Naive thymus-derived CD4-positive, alpha-beta T cell (primary cell): Measurements from ENCODE around the gene RAD51B. TPM values are rescaled to one million over a fixed set of nuclear protein-coding genes. Genes with fewer than 3 reads are reported as not detected.

Experiments used
- ATAC-seq: fragments of 150-1000 bp; cut with Tn5 transposase; 2 replicates; pipeline ENCODE4 v1.10.0; 2021; ENCODE audit warnings: mild to moderate bottlenecking, moderate library complexity
- CTCF ChIA-PET: fragments of 350-600 bp; sonication (Branson Sonifier 250); formaldehyde crosslinking; loops from one replicate; lab custom pipeline; 2021; ENCODE audit warnings: antibody characterized with exemption; lab: Charles Lee
- POLR2A ChIA-PET: fragments of 350-600 bp; sonication (Branson Sonifier 250); formaldehyde crosslinking; loops from one replicate; lab custom pipeline; 2021; ENCODE audit warnings: antibody characterized with exemption, inconsistent platforms; lab: Charles Lee
- DNase-seq, 9 donors: peaks; one replicate each; pipeline versions ENCODE4 v3.0.0 to v3.0.0-alpha.2; 2020 to 2022; ENCODE audit warnings: mixed read lengths in 1 of 9
- H3K27ac ChIP-seq: one replicate; pipeline ENCODE4 v1.7.0; 2013; ENCODE audit warnings: mild to moderate bottlenecking, low read depth, low read length, moderate library complexity
- H3K27me3 ChIP-seq, 2 donors: one replicate each; pipeline ENCODE4 v1.7.0; 2013; ENCODE audit warnings: low read length in 2 of 2, mild to moderate bottlenecking in 2 of 2, moderate library complexity in 2 of 2; ENCODE audit not compliant: control insufficient read depth in 2 of 2, insufficient read depth in 2 of 2
- H3K36me3 ChIP-seq, 3 experiments: 1 replicate in 2 of 3; 2 replicates in 1 of 3; pipeline ENCODE4 v1.7.0; 2013; ENCODE audit warnings: low read length in 3 of 3, mild to moderate bottlenecking in 3 of 3, moderate library complexity in 1 of 3; ENCODE audit not compliant: insufficient read depth in 3 of 3, control insufficient read depth in 2 of 3
- H3K4me1 ChIP-seq, 2 donors: one replicate each; pipeline ENCODE4 v1.7.0; 2013; ENCODE audit warnings: low read length in 2 of 2, mild to moderate bottlenecking in 2 of 2, moderate library complexity in 1 of 2; ENCODE audit not compliant: control insufficient read depth in 2 of 2, insufficient read depth in 2 of 2
- H3K4me3 ChIP-seq: 2 replicates; pipeline ENCODE4 v1.7.0; 2013; ENCODE audit warnings: mild to moderate bottlenecking, low read length
- H3K9me3 ChIP-seq, 3 experiments: 1 replicate in 2 of 3; 2 replicates in 1 of 3; pipeline ENCODE4 v1.7.0; 2013; ENCODE audit warnings: low read length in 3 of 3; ENCODE audit not compliant: control insufficient read depth in 2 of 3
- H3K27ac Mint-ChIP-seq, 9 donors: one replicate each; pipeline ENCODE4 v1.8.0; 2020 to 2022; ENCODE audit warnings: mixed read lengths in 9 of 9, mild to moderate bottlenecking in 8 of 9, moderate library complexity in 5 of 9, inconsistent platforms in 2 of 9
- H3K27me3 Mint-ChIP-seq, 5 donors: one replicate each; pipeline ENCODE4 v1.8.0; 2021 to 2022; ENCODE audit warnings: mixed read lengths in 5 of 5, mild to moderate bottlenecking in 1 of 5
- H3K36me3 Mint-ChIP-seq, 5 donors: one replicate each; pipeline ENCODE4 v1.8.0; 2020 to 2022; ENCODE audit warnings: mixed read lengths in 5 of 5, mild to moderate bottlenecking in 3 of 5, inconsistent platforms in 1 of 5
- H3K4me1 Mint-ChIP-seq, 7 donors: one replicate each; pipeline ENCODE4 v1.8.0; 2020 to 2022; ENCODE audit warnings: mixed read lengths in 7 of 7, mild to moderate bottlenecking in 3 of 7, inconsistent platforms in 1 of 7
- H3K4me3 Mint-ChIP-seq, 10 donors: one replicate each; pipeline ENCODE4 v1.8.0; 2020 to 2022; ENCODE audit warnings: mild to moderate bottlenecking in 10 of 10, mixed read lengths in 10 of 10, moderate library complexity in 6 of 10, inconsistent platforms in 2 of 10
- H3K9me3 Mint-ChIP-seq, 11 donors: one replicate each; pipeline ENCODE4 v1.8.0; 2020 to 2022; ENCODE audit warnings: mixed read lengths in 11 of 11, mild to moderate bottlenecking in 4 of 11, inconsistent platforms in 1 of 11, moderate library complexity in 1 of 11
- intact Hi-C, 2 donors: fragments of 100-400 bp; cut with micrococcal nuclease; formaldehyde crosslinking; loops; one replicate each; pipeline ENCODE4 v1.15.1; 2023
- polyA plus RNA-seq, 2 donors: library from polyadenylated mRNA; unstranded; fragments of 300-500 nt; fragmentation: Illumina TruSeq; gene quantifications; one replicate each; pipeline ENCODE4 v1.2.3, GENCODE V29; 2021
- total RNA-seq, 6 experiments: library from RNA in 5 of 6; stranded (reverse) in 5 of 6; gene quantifications; 1 replicate in 5 of 6; 2 replicates in 1 of 6; pipeline ENCODE4 v1.2.3 and lab custom pipeline; 2021 to 2026

RAD51B gene
- total and polyA plus RNA-seq, 7 experiments from 2014 or later, result 15.0 to 42.2 (median 28.8) TPM

- ATAC-seq, result no peak
- Mint-ChIP-seq H3K36me3 (peaks cover 0 to 9% (median 0%) of the 10 kb centered on the region in 5 donors), H3K4me1 (peaks cover 11 to 65% (median 47%) of the 10 kb centered on the region in 7 donors), H3K9me3 (no peaks in the 10 kb centered on the region), H3K27ac (no peak overlapping the region), H3K4me3 (no peak overlapping the region), H3K27me3 (no peaks in the 10 kb centered on the region)
- ChIA-PET POLR2A (interaction anchor here (0.6 kb wide), 1 partner anchor 36 kb away, joined by 3 read pairs; no protein-coding TSS in a partner anchor), CTCF (no interaction called here)
- H3K9me3 ChIP-seq, result no peaks in the 10 kb centered on the region
- peaks cover 0 to 22% of the 10 kb centered on the region in 2 donors for H3K4me1 ChIP-seq
- H3K27ac ChIP-seq, result no peak overlapping the region
- intact Hi-C loops, result no loop called here
- H3K4me3 ChIP-seq, result no peak overlapping the region
- no peaks in the 10 kb centered on the region for H3K36me3 ChIP-seq
- DNase-seq, result no peak
- H3K27me3 ChIP-seq, result no peaks in the 10 kb centered on the region
These were observed 740.4 kb downstream of the RAD51B start for GRCh38 chr14:68559949-68560348.

- no peaks in the 10 kb centered on the region for H3K27me3 ChIP-seq
- Mint-ChIP-seq H3K27ac (peak overlapping the region in 2 of 9 donors; percentile 28 to 54), H3K36me3 (peaks cover 0 to 9% (median 0%) of the 10 kb centered on the region in 5 donors), H3K4me3 (peak overlapping the region in 1 of 10 donors; percentile 7), H3K4me1 (peaks cover 20 to 75% (median 63%) of the 10 kb centered on the region in 7 donors), H3K27me3 (no peaks in the 10 kb centered on the region), H3K9me3 (no peaks in the 10 kb centered on the region)
- DNase-seq (no peak), ATAC-seq (no peak)
- H3K4me3 ChIP-seq, result no peak overlapping the region
- H3K9me3 ChIP-seq, result no peaks in the 10 kb centered on the region
- no peaks in the 10 kb centered on the region for H3K36me3 ChIP-seq
- H3K27ac ChIP-seq, result no peak overlapping the region
- ChIA-PET CTCF (no interaction called here), POLR2A (interaction anchor here (0.6 to 1.1 kb wide), 2 partner anchors 23 to 161 kb away, joined by 3 to 4 read pairs; no protein-coding TSS in a partner anchor)
- intact Hi-C loops, result no loop called here
- H3K4me1 ChIP-seq, result peaks cover 0 to 33% of the 10 kb centered on the region in 2 donors
These were observed 742.0 kb downstream of the RAD51B start for GRCh38 chr14:68561531-68562007.

- H3K36me3 Mint-ChIP-seq, result peaks cover 0 to 9% (median 3%) of the 10 kb centered on the region in 5 donors
- no peaks in the 10 kb centered on the region for H3K36me3 ChIP-seq
- peaks cover 20 to 66% (median 56%) of the 10 kb centered on the region in 7 donors for H3K4me1 Mint-ChIP-seq
- peaks cover 0 to 33% of the 10 kb centered on the region in 2 donors for H3K4me1 ChIP-seq
- intact Hi-C loops, result no loop called here
- no peak overlapping the region for H3K27ac ChIP-seq
- no peaks in the 10 kb centered on the region for H3K9me3 ChIP-seq
- ChIA-PET POLR2A (interaction anchor here (0.9 to 1.2 kb wide), 4 partner anchors 8 to 252 kb away, joined by 3 to 5 read pairs (median 3); no protein-coding TSS in a partner anchor), CTCF (interaction anchor here (0.6 to 1.1 kb wide), 2 partner anchors 75 to 680 kb away, joined by 3 to 4 read pairs; no protein-coding TSS in a partner anchor)
- H3K27me3 ChIP-seq, result no peaks in the 10 kb centered on the region
- peak overlapping the region in 7 of 9 donors; percentile 28 to 90 (median 62) for H3K27ac Mint-ChIP-seq
- H3K4me3 Mint-ChIP-seq, result peak overlapping the region in 8 of 10 donors; percentile 25 to 75 (median 54)
- no peak for ATAC-seq
- H3K4me3 ChIP-seq, result no peak overlapping the region
- no peak for DNase-seq
- no peaks in the 10 kb centered on the region for H3K9me3 Mint-ChIP-seq
- H3K27me3 Mint-ChIP-seq, result no peaks in the 10 kb centered on the region
These were observed 743.3 kb downstream of the RAD51B start for GRCh38 chr14:68562911-68563250.

GRCh38 chr14:68563251-68564131 lies 743.9 kb downstream of the RAD51B start:
- H3K4me1 Mint-ChIP-seq, result peaks cover 20 to 63% (median 54%) of the 10 kb centered on the region in 7 donors
- H3K4me3 Mint-ChIP-seq, result peak overlapping the region in 9 of 10 donors; percentile 25 to 75 (median 59)
- ATAC-seq, result no peak
- peak overlapping the region in 8 of 9 donors; percentile 1 to 90 (median 66) for H3K27ac Mint-ChIP-seq
- H3K27me3 Mint-ChIP-seq, result no peaks in the 10 kb centered on the region
- POLR2A ChIA-PET, result interaction anchor here (0.9 to 1.2 kb wide), 3 partner anchors 46 to 251 kb away, joined by 3 to 5 read pairs (median 3); no protein-coding TSS in a partner anchor
- peak in 4 of 9 donors; percentile 10 to 23 (median 13) for DNase-seq
- CTCF ChIA-PET, result interaction anchor here (1.1 kb wide), 1 partner anchor 75 kb away, joined by 4 read pairs; no protein-coding TSS in a partner anchor
- Histone ChIP-seq H3K36me3 (no peaks in the 10 kb centered on the region), H3K27me3 (no peaks in the 10 kb centered on the region), H3K4me3 (no peak overlapping the region), H3K4me1 (peaks cover 0 to 33% of the 10 kb centered on the region in 2 donors), H3K27ac (no peak overlapping the region), H3K9me3 (no peaks in the 10 kb centered on the region)
- peaks cover 0 to 8% (median 2%) of the 10 kb centered on the region in 5 donors for H3K36me3 Mint-ChIP-seq
- intact Hi-C loops, result loop anchor here in 1 of 2 donors (2.0 kb wide), 1 partner anchor 55 kb away; no protein-coding TSS in a partner anchor
- H3K9me3 Mint-ChIP-seq, result peaks cover 0 to 3% (median 0%) of the 10 kb centered on the region in 11 donors

- no peak for DNase-seq
- Histone ChIP-seq H3K4me3 (no peak overlapping the region), H3K27me3 (no peaks in the 10 kb centered on the region), H3K4me1 (peaks cover 0 to 33% of the 10 kb centered on the region in 2 donors), H3K36me3 (no peaks in the 10 kb centered on the region), H3K27ac (no peak overlapping the region), H3K9me3 (no peaks in the 10 kb centered on the region)
- ATAC-seq, result no peak
- CTCF ChIA-PET, result no interaction called here
- Mint-ChIP-seq H3K4me1 (peaks cover 20 to 61% (median 53%) of the 10 kb centered on the region in 7 donors), H3K27me3 (no peaks in the 10 kb centered on the region), H3K27ac (peak overlapping the region in 3 of 9 donors; percentile 28 to 76 (median 75)), H3K36me3 (peaks cover 0 to 6% (median 0%) of the 10 kb centered on the region in 5 donors), H3K4me3 (peak overlapping the region in 6 of 10 donors; percentile 10 to 68 (median 40)), H3K9me3 (peaks cover 0 to 5% (median 0%) of the 10 kb centered on the region in 11 donors)
- POLR2A ChIA-PET, result interaction anchor here (0.6 to 1.2 kb wide), 2 partner anchors 250 to 675 kb away, joined by 3 to 4 read pairs; no protein-coding TSS in a partner anchor
- intact Hi-C loops, result loop anchor here in 1 of 2 donors (2.0 kb wide), 1 partner anchor 56 kb away; no protein-coding TSS in a partner anchor
These were observed 744.7 kb downstream of the RAD51B start for GRCh38 chr14:68564191-68564825.
